ENCODE data around the gene SCNN1A. TPM values are rescaled to one million over a fixed set of nuclear protein-coding genes. Genes with fewer than 3 reads are reported as not detected.

The SCNN1A gene
- polyA plus RNA-seq, 1 experiment = 0.36 TPM

DNA sequence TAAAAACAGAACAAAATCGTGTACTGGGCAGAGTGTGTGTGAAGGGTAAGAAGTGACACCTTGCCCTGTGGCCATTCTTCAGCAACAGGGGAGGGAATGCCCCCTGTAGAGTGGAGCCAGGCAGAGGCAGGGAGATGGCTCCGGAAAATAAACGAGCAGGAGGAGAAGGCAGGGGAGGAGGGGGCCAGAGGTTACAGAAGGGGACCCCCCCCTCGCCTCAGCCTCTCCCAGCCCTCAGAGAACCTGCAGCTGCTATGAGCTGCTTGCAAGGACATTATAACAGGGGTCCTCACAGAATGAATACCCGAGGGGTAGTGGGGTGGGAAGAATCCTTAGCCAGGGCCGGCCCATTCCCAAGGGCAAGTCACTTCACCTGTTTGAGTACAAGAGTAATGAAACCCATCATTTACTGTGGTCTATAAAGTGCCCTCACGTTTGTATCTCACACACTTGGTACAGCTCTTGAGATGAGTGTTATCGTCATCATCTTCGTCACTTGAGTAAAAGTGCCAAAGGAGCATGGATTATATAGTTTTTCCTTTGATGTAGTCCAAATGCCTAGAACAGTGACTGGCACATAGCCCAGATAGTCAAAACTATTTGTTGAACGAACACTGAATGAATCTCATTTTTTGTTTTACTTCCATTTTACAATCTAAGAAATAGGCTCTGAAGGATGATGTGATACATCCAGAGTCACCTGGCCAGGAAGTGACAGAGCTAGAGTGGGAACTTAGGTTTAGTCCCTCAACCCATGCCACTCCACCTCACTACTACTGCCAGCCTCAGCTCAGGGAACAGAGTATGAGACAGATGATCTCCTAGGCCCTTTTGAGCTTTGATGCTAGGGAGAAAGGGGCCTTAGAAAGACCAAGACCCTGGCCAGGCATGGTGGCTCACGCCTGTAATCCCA, 14.5 kb downstream of the SCNN1A start:
- no peak for TF ChIP-seq CTCF (IDR thresholded peaks at IDR 0.05; ENCODE audit: insufficient read depth, low read depth, low read length)
- Histone ChIP-seq H3K27me3 (ENCODE audit: control insufficient read depth, insufficient read depth, low read length) (peaks cover 8% of the 10 kb centered on the region), H3K36me3 (ENCODE audit: control insufficient read depth, insufficient read depth, low read length) (no peaks in the 10 kb centered on the region), H3K4me3 (ENCODE audit: low read depth, low read length) (no peak overlapping the region)
- ChIA-PET POLR2A (no interaction called here), CTCF (interaction anchor here (1.0 to 1.7 kb wide), 3 partner anchors 11 to 75 kb away, joined by 3 to 4 read pairs (median 3); no protein-coding TSS in a partner anchor)
- DNase-seq (ENCODE audit: low read depth) = no peak

DNA sequence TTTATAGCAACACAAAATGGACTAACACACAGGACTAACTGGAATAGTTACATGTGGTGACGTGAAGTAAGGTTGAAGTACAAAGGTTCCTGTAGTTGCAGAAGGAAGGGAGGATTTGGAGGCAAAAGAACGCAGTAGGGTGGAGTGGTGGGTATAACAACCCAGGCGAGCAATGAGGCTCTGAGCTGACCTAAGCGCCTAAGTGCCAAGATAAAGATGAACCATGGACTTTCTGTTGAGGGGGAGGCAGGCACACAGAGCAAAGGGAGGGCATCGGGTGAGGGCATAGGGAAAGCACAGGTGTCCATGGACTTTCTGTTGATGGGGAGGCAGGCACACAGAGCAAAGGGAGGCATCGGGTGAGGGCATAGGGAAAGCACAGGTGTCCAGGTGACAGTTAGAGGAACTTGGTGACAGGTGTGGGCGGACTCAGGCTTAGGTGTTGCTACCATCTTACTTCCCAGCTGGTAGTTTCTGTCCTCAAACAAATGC, 15.2 kb downstream of the SCNN1A start:
- no peak for DNase-seq (ENCODE audit: low read depth)

DNA sequence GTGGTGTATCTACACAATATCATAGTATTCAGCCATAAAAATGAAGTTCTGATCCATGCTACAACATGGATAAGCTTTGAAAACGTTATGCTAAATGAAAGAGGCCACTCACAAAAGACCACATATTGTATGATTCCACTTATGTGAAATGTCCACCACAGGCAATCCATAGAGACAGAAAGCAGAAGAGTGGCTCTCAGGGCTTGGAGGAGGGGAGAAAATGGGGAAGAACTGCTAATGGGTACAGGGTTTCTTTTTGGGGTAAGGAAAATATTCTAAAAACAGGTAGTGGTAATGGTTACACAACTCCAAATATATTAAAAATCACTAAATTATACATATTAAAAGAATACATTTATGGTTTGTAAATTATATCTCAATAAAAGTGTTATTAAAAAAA, 16.5 kb downstream of the SCNN1A start:
- H3K4me3 ChIP-seq (ENCODE audit: low read depth, low read length) = no peak overlapping the region
- DNase-seq (ENCODE audit: low read depth) = no peak
- peaks cover 8% of the 10 kb centered on the region for H3K27me3 ChIP-seq (ENCODE audit: control insufficient read depth, insufficient read depth, low read length)
- POLR2A ChIA-PET = no interaction called here
- CTCF ChIA-PET = no interaction called here
- no peak for TF ChIP-seq CTCF (IDR thresholded peaks at IDR 0.05; ENCODE audit: insufficient read depth, low read depth, low read length)
- no peaks in the 10 kb centered on the region for H3K36me3 ChIP-seq (ENCODE audit: control insufficient read depth, insufficient read depth, low read length)

More for the DNA sequence above, 15.2 kb downstream of the SCNN1A start:
- ChIA-PET CTCF (interaction anchor here (0.6 to 1.7 kb wide), 3 partner anchors 23 to 110 kb away, joined by 3 to 6 read pairs (median 4); partner anchors contain the start of gene VAMP1), POLR2A (no interaction called here)
- Histone ChIP-seq H3K4me3 (ENCODE audit: low read depth, low read length) (no peak overlapping the region), H3K27me3 (ENCODE audit: control insufficient read depth, insufficient read depth, low read length) (peaks cover 8% of the 10 kb centered on the region), H3K36me3 (ENCODE audit: control insufficient read depth, insufficient read depth, low read length) (no peaks in the 10 kb centered on the region)
- TF ChIP-seq CTCF (IDR thresholded peaks at IDR 0.05; ENCODE audit: insufficient read depth, low read depth, low read length) = no peak

- ChIA-PET POLR2A (no interaction called here), CTCF (interaction anchor here (0.8 to 1.9 kb wide), 3 partner anchors 10 to 109 kb away, joined by 3 to 4 read pairs (median 3); no protein-coding TSS in a partner anchor)
- Histone ChIP-seq H3K27me3 (ENCODE audit: control insufficient read depth, insufficient read depth, low read length) (peaks cover 8% of the 10 kb centered on the region), H3K36me3 (ENCODE audit: control insufficient read depth, insufficient read depth, low read length) (no peaks in the 10 kb centered on the region), H3K4me3 (ENCODE audit: low read depth, low read length) (no peak overlapping the region)
- TF ChIP-seq CTCF (IDR thresholded peaks at IDR 0.05; ENCODE audit: insufficient read depth, low read depth, low read length) = no peak
- DNase-seq (ENCODE audit: low read depth) = no peak
Measured at GRCh38 chr12:6356374-6356820, 19.0 kb downstream of the SCNN1A start.
